Right hindlimb (tissue), 1 donor: ENCODE results near the gene KRTAP10-4.
"Not testable (repeated sequence)": the region's sequence is repeated elsewhere in the genome, so short reads cannot be mapped to it uniquely, and the experiment has no call there.

Source experiments
- DNase-seq: peaks from one replicate; pipeline ENCODE4 v3.0.0-alpha.2; 2018

Gene KRTAP10-4

DNA sequence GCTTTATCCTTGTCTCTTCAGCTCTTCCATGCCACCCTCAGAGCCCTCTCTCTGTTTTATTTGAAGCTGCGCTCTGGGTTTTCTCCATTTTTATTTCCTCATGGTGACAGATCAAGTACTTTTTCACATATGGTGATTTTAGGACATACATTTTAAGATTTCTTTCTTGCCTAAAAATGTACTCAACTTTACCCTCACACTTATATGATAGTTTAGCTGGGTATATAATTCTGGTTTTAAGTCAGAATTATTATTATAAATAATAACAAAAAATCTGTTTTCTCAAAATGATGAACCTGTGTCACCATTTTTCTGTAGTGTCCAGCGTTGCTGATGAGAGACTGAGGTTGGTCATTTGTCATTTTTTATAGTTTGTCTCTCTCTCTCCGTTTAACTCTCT lies 7.6 kb downstream of the KRTAP10-4 start:
- DNase-seq = no peak

DNA sequence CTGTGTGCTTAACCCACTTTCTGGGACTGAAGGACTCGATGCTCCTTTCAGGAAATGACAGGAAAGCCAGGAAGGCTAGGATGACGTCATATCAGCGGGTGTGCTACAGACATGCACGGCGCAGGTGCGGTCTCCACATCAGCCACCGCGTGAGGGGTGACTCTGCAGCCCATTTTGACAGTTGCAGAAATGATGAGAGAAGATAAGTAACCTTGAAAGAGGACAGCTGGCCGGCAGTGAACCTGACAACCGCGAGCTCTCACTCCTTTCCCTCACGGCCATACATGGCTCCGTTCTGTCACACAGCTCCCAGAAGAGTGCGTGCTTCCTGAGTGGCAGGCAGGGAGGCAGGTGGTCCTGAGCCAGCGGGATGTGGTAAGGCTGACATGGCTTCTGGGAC lies 8.5 kb downstream of the KRTAP10-4 start:
- no peak for DNase-seq

DNA sequence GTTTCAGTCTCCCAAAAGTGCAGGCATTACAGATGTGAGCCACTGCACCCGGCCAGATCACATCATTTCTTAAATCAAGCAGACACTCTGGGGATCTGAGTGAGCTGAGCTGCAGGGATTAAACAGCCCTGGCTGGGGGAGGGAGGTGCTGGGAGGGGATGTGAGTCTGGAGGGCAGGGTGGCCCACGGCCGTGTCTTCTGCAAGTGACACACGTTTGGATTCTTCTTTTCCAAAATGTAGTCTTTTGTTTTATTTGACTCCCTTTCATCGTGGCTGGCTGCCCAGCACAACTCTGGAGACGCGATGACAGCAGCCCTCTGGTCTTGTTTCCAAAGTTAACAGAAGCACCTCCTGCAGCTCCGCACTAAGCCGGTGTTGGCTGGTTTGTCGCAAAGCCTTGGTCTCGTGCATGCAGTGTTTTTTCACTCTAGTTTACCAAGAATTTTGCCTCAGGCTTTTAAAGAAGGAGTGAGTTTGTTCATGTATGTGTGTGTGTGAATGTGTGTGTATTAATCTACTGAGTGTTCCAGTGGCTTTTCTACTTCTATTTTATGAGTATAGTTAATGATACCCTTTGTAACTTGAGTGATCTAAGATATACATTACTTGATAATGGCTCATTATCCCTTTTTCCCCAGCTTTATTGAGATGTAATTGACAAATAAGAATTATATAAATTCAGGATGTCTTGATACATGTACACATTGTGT lies 9.7 kb downstream of the KRTAP10-4 start:
- DNase-seq = no peak

DNA sequence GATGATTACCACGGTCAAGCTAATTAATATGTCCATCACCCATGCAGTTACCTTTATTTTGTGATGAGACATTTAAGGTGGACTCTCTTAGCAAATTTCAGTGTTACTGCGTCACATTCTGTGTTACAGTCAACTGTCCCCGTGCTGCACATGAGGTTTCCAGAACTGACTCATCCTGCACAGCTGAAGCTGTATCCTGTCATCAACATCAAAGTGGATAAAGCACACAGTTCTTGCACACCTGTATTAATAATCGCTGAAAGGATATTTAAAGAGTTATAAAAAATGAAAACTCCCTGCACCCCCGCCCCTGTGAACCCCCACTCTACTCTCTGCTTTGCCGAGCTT lies 10.2 kb downstream of the KRTAP10-4 start:
- DNase-seq = no peak

DNA sequence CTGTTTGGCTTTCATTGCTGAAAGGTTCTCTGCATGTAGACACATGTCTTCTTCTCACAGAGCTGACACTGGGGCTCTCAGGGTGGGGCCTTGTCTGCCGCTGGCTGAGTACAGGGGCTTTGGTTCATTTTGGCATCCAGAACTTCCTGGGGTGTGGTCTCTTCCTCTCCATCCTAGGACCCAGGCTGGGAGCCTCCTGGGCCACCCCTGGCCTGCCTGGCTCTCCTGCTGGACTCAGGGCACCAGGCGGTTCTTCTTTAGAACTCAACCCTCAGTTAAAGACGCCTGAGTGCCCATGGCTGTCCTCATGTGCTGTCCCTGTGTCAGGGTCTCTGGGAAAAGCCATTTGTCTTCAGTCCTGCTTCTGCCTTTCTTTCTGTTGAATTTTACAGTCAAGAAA lies 12.4 kb downstream of the KRTAP10-4 start:
- DNase-seq = no peak

DNA sequence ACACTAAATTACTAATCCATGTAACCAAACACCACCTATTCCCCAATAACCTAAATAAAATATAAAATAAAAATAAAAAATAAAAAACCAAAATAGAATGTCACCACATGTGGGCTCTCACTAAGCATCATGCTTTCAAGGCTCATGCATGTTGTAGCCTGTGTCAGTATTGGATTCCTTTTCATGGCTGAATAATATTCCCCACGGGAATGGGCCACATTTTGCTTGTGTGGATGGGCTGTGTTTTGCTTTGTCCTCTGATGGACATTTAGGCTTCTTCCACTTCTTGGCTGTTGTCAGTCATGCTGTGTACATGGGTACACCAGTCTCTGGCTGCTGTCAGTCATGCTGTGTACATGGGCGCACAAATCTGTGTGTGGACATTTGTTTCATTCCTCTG lies 15.6 kb downstream of the KRTAP10-4 start:
- DNase-seq = no peak

DNA sequence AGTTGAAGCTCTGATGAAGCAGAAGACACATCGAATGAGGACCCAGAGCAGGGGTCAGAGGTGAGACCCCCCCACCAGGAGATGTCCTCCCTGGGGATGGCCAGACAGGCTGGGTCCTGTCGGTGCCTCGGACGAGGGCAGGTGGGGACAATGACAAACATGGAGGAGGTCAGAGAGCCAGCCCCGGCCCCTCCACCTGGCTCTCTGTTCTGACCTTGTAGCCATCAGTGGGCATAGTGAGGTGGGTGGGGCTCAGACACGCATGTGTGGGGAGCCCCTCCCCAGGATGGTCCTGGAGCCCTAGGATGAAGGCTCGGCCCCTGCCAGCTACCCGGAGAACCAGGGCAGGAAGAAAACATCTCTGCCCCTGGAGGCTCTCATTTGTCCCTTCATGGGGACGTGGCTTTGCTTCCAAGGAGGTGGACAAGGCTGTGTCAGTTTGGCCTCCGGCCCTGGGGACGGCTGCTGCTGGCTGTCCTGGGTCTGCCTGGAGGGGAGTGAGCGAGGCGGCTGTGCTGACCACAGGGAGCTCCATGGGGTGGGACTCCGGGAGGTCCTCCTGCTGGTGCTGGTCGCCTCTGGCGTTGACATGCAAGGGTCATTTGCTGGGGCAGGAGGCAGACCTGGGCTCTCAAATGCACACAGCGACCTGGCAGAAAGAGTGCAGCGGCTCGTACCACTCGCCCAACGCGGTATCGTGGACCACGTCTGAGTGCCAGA lies 16.2 kb downstream of the KRTAP10-4 start:
- no peak for DNase-seq

DNA sequence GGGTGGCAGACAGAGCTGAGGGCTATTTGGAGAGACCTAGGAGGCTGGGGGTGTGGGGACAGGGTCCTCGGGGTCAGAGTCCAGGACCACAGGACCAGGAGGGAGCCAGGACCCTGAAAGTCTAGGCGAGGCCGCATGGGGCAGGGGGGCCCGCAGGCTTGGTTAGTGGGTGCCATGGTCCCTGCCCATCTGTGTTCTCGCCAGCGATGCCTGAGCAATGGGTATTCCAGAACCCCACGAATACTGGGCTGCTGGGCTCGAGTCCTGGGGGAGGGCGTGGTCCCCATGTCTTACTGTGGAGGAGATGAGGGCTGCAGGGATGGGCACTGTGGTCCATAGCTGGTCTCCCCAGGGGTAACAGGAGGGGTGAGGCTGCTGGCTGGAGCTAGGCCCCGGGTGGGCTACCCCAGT lies 16.8 kb downstream of the KRTAP10-4 start:
- no peak for DNase-seq

DNA sequence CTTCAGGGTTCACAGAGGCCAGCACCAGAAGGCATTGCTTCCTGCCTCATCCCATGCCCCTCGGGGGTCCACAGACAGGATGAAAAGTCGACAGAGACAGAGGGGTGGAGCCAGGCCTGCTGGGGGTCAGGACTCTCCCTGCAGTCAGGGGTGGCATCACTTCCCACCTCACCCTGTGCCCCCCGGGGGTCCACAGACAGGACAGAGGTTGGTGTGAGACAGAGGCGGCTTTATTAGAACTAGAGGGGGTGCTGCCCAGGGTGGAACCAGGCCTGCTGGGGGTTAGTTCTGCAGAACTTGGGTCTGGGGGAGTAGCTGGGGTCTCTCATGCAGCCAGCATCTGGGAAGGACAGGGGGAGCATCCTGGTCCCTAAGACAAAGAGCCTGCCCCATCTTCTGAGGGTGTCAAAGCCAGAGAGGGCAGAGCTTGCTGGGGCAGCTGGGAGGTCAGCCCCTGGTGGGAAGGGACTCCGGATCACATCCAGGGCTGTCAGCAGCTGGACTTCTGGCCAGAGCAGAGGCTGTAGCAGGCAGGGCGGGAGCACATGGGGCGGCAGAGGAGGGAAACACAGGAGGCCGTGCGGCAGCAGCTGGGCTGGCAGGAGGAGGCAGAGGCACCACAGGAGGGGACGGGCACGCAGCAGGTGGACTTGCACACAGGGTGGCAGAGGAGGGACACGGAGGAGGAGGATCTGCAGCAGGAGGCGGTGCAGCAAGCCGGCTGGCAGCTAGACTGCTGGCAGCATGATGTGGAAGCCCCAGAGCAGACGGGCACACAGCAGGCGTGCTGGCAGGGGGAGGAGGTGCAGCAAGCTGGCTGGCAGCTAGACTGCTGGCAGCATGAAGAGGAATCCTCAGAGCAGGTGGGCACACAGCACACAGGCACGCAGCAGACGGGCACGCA lies 17.6 kb downstream of the KRTAP10-4 start:
- DNase-seq = not testable (repeated sequence)

DNA sequence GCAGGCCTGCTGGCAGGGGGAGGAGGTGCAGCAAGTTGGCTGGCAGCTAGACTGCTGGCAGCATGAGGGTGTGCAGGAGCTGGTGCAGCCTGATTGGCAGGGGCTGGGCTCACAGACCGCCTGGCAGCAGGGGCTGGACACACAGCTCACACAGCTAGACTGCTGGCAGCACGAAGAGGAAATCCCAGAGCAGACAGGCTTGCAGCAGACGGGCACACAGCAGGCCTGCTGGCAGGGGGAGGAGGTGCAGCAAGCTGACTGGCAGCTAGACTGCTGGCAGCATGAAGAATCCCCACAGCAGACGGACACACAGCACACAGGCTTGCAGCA lies 18.2 kb downstream of the KRTAP10-4 start:
- not testable (repeated sequence) for DNase-seq

DNA sequence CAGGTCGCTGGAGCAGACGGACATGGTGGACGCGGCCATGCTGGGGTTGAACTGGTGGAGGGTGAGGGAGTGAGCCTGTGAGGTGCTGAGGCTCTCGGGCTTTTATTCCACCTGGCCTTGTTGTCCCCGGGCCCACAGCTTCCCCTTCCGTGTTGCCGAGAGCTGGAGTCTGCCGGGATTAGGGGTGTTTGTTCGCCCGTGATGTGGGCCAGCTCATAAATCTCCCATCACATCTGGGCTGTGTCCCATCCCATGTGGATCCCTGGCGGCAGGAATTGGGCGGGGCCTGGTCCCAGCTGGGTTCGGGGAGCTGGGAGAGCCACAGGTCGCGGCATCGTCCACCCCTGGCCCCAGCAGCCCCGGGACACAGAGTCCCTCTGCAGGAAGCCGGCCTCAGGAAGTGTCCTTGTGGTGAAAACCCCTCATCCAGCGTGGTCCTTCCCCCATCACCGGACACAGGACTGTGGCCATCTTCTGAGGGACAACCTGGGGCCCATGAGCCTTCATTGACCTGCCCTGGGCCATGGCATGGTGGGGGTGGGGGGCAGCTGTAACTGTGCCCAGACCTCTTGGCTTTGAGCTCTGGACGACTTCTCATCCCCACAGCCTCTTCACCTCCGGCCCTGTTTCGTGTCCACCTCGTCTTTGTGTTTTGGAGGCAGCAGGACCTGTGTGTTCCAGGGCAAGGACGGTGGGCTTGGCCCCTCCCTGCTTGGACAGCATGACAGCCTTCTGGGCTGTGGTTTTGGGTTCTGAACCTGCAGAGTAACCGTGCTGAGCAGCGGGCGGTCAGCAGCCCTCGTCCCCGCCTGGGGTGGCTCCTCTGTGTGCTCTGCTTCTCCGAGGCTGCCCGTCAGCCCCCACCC lies 19.1 kb downstream of the KRTAP10-4 start, which contains the start of gene KRTAP10-6:
Gene KRTAP10-6, minus strand, starts transcription at position 60 of the 866 bp plus-strand sequence. Its CDS starts 21 bp downstream, at position 39.
- no peak for DNase-seq

DNA sequence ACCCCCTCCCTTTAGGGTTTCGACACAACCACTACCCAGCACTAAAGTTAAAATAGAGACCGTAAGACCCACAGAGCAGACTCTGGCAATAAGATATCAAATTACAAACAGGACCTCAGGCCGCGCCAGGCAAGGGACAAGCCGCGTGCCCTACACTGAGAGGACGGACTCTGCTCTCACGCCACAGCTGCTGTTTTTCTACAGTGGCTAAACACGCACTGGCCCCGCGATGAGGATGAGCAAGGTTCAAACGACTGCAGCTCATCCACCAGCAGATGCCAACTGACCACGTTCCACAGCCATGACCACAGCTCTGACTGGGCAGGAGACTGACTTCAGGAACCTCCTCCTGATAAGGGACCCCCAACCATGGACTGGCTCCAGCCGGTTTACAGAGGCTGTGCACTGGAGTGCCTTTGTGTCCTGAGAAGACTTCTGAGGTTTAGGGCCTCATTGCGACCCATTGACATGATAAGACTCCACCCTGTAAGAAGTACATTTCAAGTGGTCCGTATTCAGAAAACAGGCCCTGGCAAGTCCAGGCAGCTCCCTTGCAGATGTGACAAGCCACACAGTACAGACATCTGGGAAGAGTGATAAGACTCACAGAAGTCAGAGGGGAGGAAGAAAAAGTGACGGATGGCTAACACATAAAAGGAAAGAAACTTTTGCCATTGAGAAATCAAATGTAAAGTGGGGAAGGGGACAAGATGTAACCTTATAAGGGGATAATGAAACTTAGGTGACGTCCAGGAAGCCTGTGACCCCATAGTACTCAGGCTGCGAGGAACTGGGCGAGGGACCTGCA lies 20.3 kb downstream of the KRTAP10-4 start:
- no peak for DNase-seq

DNA sequence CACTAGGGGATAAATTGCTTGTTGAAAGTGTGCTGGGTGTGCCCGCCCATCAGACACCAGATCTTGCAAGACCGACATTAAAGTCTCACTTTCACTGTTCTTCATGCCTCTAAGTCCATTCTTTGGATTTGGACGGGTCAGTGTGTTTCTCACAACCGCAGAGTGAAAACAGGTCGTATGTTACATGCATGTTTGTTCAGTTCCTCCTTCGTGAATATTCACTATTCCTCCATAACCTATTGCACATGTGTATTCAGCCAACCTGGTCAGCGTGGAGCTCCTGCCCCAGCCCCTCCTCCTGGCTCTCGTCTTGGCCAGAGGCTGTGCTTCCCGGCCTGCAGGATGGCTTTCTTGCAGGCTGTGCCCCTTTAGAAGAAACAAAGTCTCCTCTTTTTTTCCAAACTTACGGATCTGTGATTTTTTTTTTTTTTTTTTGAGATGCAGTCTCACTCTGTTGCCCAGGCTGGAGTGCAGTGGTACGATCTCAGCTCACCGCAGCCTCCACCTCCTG lies 20.9 kb downstream of the KRTAP10-4 start:
- DNase-seq = no peak

DNA sequence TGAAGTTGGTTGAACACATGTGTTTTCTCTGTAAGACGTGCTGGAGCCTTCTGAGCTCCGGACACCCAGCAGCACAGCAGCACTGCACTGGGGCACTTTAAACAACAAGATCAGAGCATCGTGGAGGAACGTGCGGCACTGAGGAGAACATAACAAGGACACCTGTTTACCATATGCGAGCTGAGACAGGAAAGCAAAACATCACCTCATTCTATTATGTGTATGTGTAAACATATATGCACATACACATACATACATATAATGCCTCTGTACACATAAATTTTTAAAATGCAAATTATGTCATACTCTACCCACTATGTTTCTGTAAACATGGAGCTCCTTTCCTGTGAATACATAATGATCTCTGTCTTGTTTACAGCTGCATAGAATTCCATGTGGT lies 22.0 kb downstream of the KRTAP10-4 start:
- DNase-seq = no peak

DNA sequence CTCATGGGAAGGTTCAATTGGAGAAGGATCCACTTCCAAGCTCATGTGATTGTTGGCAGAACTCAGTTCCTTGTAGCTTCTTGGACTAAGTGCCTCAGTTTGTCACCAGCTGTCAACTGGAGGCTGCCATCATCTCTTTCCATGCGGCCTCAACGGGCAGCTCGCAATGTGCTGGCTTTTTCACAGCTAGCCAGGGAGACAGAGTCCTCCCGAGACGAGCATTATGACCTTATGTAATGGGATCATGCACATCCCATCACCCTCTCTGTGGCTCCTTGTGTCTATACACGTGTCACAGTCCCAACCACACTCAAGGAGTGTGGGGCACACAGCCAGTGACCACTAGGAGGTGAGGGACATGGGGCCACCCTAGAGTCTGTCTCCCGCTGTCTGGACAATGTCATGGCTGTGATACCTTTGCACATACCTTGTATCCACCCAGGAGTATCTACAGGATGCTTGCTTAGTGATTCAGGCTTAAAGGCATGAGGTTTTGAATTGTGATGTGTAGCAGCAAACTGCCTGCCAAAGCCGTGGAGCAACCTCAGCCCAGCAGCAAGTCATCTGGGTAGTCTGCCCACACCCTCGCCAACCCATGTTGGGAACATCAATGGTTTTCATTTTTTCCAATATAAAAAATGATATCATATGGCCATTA lies 22.7 kb downstream of the KRTAP10-4 start:
- DNase-seq = no peak

DNA sequence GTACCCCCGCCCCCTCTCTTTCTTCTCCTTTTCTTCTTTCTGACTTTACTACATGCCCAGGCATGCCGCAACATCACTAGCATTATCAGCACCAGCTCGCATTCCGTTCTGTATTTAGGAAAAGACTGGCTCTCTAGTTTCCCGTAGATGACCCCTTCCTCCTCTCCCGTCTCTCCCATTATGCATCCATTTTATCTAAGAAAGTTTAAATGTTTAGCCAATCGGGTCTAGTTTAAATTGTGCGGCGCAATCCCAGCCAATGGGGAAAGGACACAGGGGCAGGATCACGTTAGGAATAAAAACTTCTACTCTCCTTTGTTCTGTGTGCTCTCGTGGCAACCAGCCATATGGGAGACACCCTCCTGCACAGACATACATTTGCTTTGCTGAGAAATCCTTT lies 24.5 kb downstream of the KRTAP10-4 start:
- no peak for DNase-seq

DNA sequence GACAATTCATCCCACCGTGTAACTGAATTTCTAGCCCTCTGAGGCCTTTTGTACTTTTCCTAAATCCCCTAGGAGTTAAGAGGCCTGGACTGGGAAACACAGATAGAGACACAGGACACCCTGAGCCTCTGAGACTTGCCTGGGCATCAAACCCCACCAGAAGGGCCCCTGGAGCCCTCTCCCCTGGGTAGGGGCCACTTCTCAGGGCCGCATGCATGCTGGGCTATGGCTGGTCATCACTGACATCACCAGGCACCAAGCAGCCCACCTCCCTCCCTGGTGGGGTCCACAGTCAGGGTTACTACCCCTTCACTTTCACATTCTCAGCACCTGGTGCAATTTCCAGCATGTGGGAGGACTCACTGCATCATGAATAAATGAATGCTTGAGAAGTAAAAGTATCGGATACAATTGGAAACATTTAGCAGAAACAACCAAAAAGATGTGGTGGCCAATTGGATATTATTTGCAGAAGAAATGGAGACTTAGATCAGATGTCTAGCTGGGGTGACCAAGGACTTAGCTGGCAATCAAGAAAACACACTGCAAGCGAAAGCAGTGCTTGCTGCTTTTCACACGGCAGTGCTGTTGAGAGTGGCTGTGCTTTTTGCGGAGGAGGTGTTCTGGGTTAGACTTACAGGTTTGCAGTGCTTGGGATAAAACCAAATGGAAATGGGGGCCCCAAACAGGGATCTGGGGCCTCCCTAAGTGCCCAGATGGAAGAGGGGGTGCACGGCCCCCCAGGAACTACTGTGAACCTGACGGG lies 25.9 kb downstream of the KRTAP10-4 start:
- DNase-seq = no peak

DNA sequence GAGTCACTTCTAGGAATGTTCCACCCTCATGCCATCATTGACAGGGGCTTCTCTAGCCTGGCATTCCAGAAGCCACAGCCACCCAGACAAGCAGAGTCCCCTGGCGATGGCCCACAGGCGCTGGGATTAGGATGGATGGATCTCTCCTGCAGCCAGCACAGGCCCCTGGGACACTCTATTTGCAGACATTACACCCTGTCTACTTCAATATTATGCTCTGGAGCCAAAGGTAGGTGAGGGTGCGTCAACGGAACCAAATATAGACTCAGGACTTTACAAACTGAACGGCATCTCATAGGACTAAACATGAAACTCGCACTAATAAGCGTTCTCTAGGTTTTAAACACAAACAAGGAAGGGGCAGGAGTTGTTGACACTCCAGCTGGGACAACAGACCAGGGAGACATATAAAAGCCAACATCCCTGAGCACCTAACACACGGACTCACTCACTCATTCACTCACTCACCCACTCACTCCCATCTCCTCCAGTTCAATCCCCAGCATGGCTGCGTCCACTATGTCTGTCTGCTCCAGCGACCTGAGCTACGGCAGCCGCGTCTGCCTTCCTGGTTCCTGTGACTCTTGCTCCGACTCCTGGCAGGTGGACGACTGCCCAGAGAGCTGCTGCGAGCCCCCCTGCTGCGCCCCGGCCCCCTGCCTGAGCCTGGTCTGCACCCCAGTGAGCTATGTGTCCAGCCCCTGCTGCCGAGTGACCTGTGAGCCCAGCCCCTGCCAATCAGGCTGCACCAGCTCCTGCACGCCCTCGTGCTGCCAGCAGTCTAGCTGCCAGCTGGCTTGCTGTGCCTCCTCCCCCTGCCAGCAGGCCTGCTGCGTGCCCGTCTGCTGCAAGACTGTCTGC lies 26.8 kb downstream of the KRTAP10-4 start, which contains the start of gene KRTAP10-7:
Gene KRTAP10-7, plus strand, starts transcription at position 480 of the 861 bp plus-strand sequence. Its CDS starts 25 bp downstream, at position 505.
- not testable (repeated sequence) for DNase-seq

DNA sequence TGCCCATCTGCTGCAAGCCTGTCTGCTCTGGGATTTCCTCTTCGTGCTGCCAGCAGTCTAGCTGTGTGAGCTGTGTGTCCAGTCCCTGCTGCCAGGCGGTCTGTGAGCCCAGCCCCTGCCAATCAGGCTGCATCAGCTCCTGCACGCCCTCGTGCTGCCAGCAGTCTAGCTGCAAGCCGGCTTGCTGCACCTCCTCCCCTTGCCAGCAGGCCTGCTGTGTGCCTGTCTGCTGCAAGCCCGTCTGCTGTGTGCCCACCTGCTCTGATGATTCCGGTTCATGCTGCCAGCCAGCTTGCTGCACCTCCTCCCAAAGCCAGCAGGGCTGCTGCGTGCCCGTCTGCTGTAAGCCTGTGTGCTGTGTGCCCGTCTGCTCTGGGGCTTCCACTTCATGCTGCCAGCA lies 27.6 kb downstream of the KRTAP10-4 start:
- not testable (repeated sequence) for DNase-seq
